Endothelial cell of umbilical vein (primary cell): ENCODE measurements around the gene PRKCB. TPM values are rescaled to one million over a fixed set of nuclear protein-coding genes. Genes with fewer than 3 reads are reported as not detected.

Experiments used
- BruUV-seq: library from RNA; stranded (reverse); fragments of 400-500 nt; replicated peaks from 2 replicates; lab custom pipeline; 2021; lab: Mats Ljungman, UMichigan
- CTCF ChIA-PET: fragments of 300-600, 350-600 bp; sonication (Branson Sonifier 250); formaldehyde crosslinking; loops from one replicate; lab custom pipeline; 2021; ENCODE audit warnings: antibody characterized with exemption, inconsistent platforms; lab: Charles Lee
- POLR2A ChIA-PET: fragments of 300-600, 350-600 bp; sonication (Branson Sonifier 250); formaldehyde crosslinking; loops from one replicate; lab custom pipeline; 2021; ENCODE audit warnings: antibody characterized with exemption, inconsistent platforms; lab: Charles Lee
- DNase-seq: peaks from one replicate; pipeline ENCODE4 v3.0.0-alpha.2; 2011; ENCODE audit warnings: low read depth, low spot score
- FAIRE-seq: peaks from 2 replicates; lab custom pipeline; 2011; peaks lifted over from hg19 to GRCh38; lab: Jason Lieb, UNC
- H2AFZ ChIP-seq: 2 replicates; pipeline ENCODE4 v1.6.0; 2012; ENCODE audit warnings: low read depth, low read length, control low read depth, inconsistent platforms
- H3K27ac ChIP-seq: 2 replicates; pipeline ENCODE4 v1.5.1; 2011; ENCODE audit warnings: low read depth, mild to moderate bottlenecking, control low read depth, low read length, moderate library complexity; ENCODE audit not compliant: insufficient read depth
- H3K27me3 ChIP-seq, 2 experiments: 2 replicates each; pipeline versions ENCODE4 v1.6.0 to v1.6.1; 2011; ENCODE audit warnings: low read length in 2 of 2, mixed read lengths in 1 of 2; ENCODE audit not compliant: control insufficient read depth in 2 of 2, insufficient read depth in 2 of 2
- H3K36me3 ChIP-seq, 2 experiments: 2 replicates in 1 of 2; 3 replicates in 1 of 2; pipeline ENCODE4 v1.5.1; 2011; ENCODE audit warnings: low read length in 2 of 2, mild to moderate bottlenecking in 1 of 2, moderate library complexity in 1 of 2; ENCODE audit not compliant: control insufficient read depth in 2 of 2, insufficient read depth in 2 of 2; ENCODE audit errors: extremely low read depth in 1 of 2
- H3K4me1 ChIP-seq: 3 replicates; pipeline ENCODE4 v1.5.1; 2011; ENCODE audit warnings: mild to moderate bottlenecking, low read length; ENCODE audit not compliant: control insufficient read depth, insufficient read depth; ENCODE audit errors: extremely low read depth
- H3K4me2 ChIP-seq: 2 replicates; pipeline ENCODE4 v1.6.1; 2011; ENCODE audit warnings: low read length, control low read depth, mixed read lengths; ENCODE audit not compliant: insufficient read depth
- H3K4me3 ChIP-seq, 3 experiments: fragments of 200-600 bp in 1 of 3; sonication (generic), shearing (Covaris generic) in 1 of 3; replicated peaks in 1 of 3; 2 replicates each; pipeline ENCODE4 v1.5.1; 2011 to 2016; ENCODE audit warnings: control low read depth in 3 of 3, low read length in 3 of 3, mild to moderate bottlenecking in 2 of 3, inconsistent platforms in 1 of 3, low read depth in 1 of 3, moderate library complexity in 1 of 3; ENCODE audit not compliant: insufficient read depth in 1 of 3
- H3K79me2 ChIP-seq: 2 replicates; pipeline ENCODE4 v1.6.0; 2012; ENCODE audit warnings: low read length, inconsistent platforms; ENCODE audit not compliant: control insufficient read depth, insufficient read depth
- H3K9ac ChIP-seq: replicated peaks from 2 replicates; pipeline ENCODE3; 2011; ENCODE audit warnings: low read length, control low read depth; ENCODE audit not compliant: insufficient read depth; ENCODE audit errors: extremely low read depth
- H3K9me1 ChIP-seq: replicated peaks from 3 replicates; pipeline ENCODE4 v1.6.0; 2011; ENCODE audit warnings: mild to moderate bottlenecking, low read length; ENCODE audit not compliant: control insufficient read depth, insufficient read depth; ENCODE audit errors: extremely low read depth
- H3K9me3 ChIP-seq: replicated peaks from 2 replicates; pipeline ENCODE4 v1.5.1; 2012; ENCODE audit warnings: low read length, inconsistent platforms; ENCODE audit not compliant: control insufficient read depth, insufficient read depth
- H4K20me1 ChIP-seq: replicated peaks from 2 replicates; pipeline ENCODE3; 2011; ENCODE audit warnings: mild to moderate bottlenecking, low read length; ENCODE audit not compliant: control insufficient read depth, insufficient read depth; ENCODE audit errors: extremely low read depth
- EZH2 ChIP-seq: IDR thresholded peaks from 2 replicates; pipeline ENCODE4 v1.6.1; 2012; ENCODE audit warnings: borderline replicate concordance, low read depth, mild to moderate bottlenecking, moderate library complexity, low read length, inconsistent platforms; ENCODE audit not compliant: severe bottlenecking
- FOS ChIP-seq: IDR thresholded peaks from 2 replicates; pipeline ENCODE4 v1.6.1; 2011; ENCODE audit warnings: mild to moderate bottlenecking, low read length, moderate library complexity, borderline replicate concordance; ENCODE audit not compliant: insufficient read depth
- GATA2 ChIP-seq: IDR thresholded peaks from 2 replicates; pipeline ENCODE4 v1.7.0; 2011; ENCODE audit warnings: low read depth, mild to moderate bottlenecking, moderate library complexity, mixed read lengths, low read length; ENCODE audit not compliant: insufficient read length, insufficient read depth
- JUN ChIP-seq: IDR thresholded peaks from 2 replicates; pipeline ENCODE4 v1.6.1; 2011; ENCODE audit warnings: borderline replicate concordance, low read depth; ENCODE audit not compliant: insufficient read length, insufficient read depth
- MYC ChIP-seq: IDR thresholded peaks from one replicate; pipeline ENCODE4 v1.6.1; 2011; ENCODE audit warnings: mild to moderate bottlenecking, low read depth, low read length
- POLR2A ChIP-seq: IDR thresholded peaks from 2 replicates; pipeline ENCODE4 v1.6.1; 2012; ENCODE audit warnings: low read depth, mild to moderate bottlenecking, control low read depth, low read length
- POLR2AphosphoS5 ChIP-seq: IDR thresholded peaks from 2 replicates; pipeline ENCODE4 v1.6.1; 2012; ENCODE audit warnings: low read depth, mild to moderate bottlenecking, control low read depth, low read length, moderate library complexity; ENCODE audit not compliant: insufficient read depth
- dilution Hi-C: fragments of 300-500 bp; cut with MboI; formaldehyde crosslinking; loops from one replicate; pipeline ENCODE4 v1.15.0; 2019; ENCODE audit warnings: low sequenced_read_pairs; ENCODE audit not compliant: extremely low pct_ligation_motif_present
- intact Hi-C: fragments of 100-400 bp; cut with micrococcal nuclease; formaldehyde crosslinking; loops from one replicate; pipeline ENCODE4 v1.10.0; 2022
- polyA plus RNA-seq, 4 experiments: library from polyadenylated mRNA; depleted of rRNA in 3 of 4; stranded (reverse) in 3 of 4; unstranded in 1 of 4; fragments of >200 nt; gene quantifications; 2 replicates each; pipeline versions ENCODE4 v1.2.1 to v1.2.3, GENCODE V29; 2011 to 2012; ENCODE audit warnings: missing spikeins in 1 of 4
- total RNA-seq: library from RNA; stranded (reverse); gene quantifications from 2 replicates; pipeline ENCODE4 v1.2.3, GENCODE V29; 2021
- TF ChIP-seq, protein P1 (sequence below): IDR thresholded peaks from 2 replicates; pipeline ENCODE4 v1.6.1; 2011; ENCODE audit not compliant: insufficient read depth, insufficient read length
- TF ChIP-seq, protein P2 (sequence below), 2 donors: IDR thresholded peaks; 1 replicate in 1 of 2; 2 replicates in 1 of 2; pipeline ENCODE4 v1.5.1; 2011; ENCODE audit warnings: low read length in 2 of 2, mild to moderate bottlenecking in 2 of 2, moderate library complexity in 2 of 2, control low read depth in 1 of 2, inconsistent platforms in 1 of 2, low read depth in 1 of 2; ENCODE audit not compliant: insufficient read depth in 1 of 2; ENCODE audit errors: extremely low read depth in 1 of 2

The PRKCB gene
- total and polyA plus RNA-seq, 2 donors (not counting 3 experiments of a cell fraction or from before 2014, with no cell fraction given) = 0.01 TPM; not detected in 1

DNA sequence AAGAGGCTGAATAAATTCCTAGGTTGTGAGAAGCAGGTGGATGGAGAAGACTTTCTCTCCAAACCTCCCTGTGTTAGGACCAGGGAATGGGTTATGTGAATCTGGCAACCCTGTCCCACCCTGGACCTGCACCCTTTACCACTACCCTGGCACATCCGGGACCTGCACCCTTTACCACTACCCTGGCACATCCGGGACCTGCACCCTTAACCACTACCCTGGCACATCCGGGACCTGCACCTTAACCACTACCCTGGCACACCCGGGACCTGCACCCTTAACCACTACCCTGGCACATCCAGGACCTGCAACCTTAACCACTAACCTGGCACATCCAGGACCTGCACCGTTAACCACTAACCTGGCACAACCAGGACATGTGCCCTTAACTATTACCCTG is 213.3 kb downstream of the PRKCB start:
- no peaks in the 10 kb centered on the region for H3K79me2 ChIP-seq
- dilution Hi-C loops (no loop called here), intact Hi-C loops (no loop called here)
- no peak overlapping the region for H2AFZ ChIP-seq
- no peak overlapping the region for H3K4me2 ChIP-seq
- no peaks in the 10 kb centered on the region for H3K9me3 ChIP-seq
- H3K36me3 ChIP-seq = no peaks in the 10 kb centered on the region
- H3K4me1 ChIP-seq = no peaks in the 10 kb centered on the region
- H3K9ac ChIP-seq = no peak overlapping the region
- TF ChIP-seq EZH2 = no peak
- TF ChIP-seq JUN = no peak
- TF ChIP-seq FOS = no peak
- TF ChIP-seq, protein P1, sequence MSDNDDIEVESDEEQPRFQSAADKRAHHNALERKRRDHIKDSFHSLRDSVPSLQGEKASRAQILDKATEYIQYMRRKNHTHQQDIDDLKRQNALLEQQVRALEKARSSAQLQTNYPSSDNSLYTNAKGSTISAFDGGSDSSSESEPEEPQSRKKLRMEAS = no peak
- TF ChIP-seq, protein P2, sequence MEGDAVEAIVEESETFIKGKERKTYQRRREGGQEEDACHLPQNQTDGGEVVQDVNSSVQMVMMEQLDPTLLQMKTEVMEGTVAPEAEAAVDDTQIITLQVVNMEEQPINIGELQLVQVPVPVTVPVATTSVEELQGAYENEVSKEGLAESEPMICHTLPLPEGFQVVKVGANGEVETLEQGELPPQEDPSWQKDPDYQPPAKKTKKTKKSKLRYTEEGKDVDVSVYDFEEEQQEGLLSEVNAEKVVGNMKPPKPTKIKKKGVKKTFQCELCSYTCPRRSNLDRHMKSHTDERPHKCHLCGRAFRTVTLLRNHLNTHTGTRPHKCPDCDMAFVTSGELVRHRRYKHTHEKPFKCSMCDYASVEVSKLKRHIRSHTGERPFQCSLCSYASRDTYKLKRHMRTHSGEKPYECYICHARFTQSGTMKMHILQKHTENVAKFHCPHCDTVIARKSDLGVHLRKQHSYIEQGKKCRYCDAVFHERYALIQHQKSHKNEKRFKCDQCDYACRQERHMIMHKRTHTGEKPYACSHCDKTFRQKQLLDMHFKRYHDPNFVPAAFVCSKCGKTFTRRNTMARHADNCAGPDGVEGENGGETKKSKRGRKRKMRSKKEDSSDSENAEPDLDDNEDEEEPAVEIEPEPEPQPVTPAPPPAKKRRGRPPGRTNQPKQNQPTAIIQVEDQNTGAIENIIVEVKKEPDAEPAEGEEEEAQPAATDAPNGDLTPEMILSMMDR (IDR thresholded peaks at IDR 0.05; ENCODE audit: extremely low read depth in 1 of 2, insufficient read depth in 1 of 2, low read depth in 1 of 2, low read length in 2 of 2) = no peak
- no peak for TF ChIP-seq GATA2
- no peak for TF ChIP-seq MYC
- no peak for TF ChIP-seq POLR2A
- no peak for TF ChIP-seq POLR2AphosphoS5
- no TSS peak for BruUV-seq
- FAIRE-seq (no peak), DNase-seq (no peak)
- no peaks in the 10 kb centered on the region for H4K20me1 ChIP-seq
- H3K27ac ChIP-seq = no peak overlapping the region
- no peaks in the 10 kb centered on the region for H3K27me3 ChIP-seq
- POLR2A ChIA-PET = no interaction called here
- no peak overlapping the region for H3K4me3 ChIP-seq
- CTCF ChIA-PET = no interaction called here
- H3K9me1 ChIP-seq = no peaks in the 10 kb centered on the region
